A549 treated with AZD9567 at 1 μM for 4 hours (cell line): ENCODE results near the gene STK32A. TPM values are rescaled to one million over a fixed set of nuclear protein-coding genes. Genes with fewer than 3 reads are reported as not detected.

Experiments used
- total RNA-seq: library from RNA; stranded (reverse); fragments of 200-300 nt; extraction: Qiagen RNA extraction; gene quantifications from 5 replicates; pipeline ENCODE4 v1.2.3, GENCODE V29; 2022; ENCODE audit not compliant: insufficient read depth

STK32A gene
- 0.17 to 0.51 TPM (median 0.34 TPM) in 5 replicates for total RNA-seq

DNA sequence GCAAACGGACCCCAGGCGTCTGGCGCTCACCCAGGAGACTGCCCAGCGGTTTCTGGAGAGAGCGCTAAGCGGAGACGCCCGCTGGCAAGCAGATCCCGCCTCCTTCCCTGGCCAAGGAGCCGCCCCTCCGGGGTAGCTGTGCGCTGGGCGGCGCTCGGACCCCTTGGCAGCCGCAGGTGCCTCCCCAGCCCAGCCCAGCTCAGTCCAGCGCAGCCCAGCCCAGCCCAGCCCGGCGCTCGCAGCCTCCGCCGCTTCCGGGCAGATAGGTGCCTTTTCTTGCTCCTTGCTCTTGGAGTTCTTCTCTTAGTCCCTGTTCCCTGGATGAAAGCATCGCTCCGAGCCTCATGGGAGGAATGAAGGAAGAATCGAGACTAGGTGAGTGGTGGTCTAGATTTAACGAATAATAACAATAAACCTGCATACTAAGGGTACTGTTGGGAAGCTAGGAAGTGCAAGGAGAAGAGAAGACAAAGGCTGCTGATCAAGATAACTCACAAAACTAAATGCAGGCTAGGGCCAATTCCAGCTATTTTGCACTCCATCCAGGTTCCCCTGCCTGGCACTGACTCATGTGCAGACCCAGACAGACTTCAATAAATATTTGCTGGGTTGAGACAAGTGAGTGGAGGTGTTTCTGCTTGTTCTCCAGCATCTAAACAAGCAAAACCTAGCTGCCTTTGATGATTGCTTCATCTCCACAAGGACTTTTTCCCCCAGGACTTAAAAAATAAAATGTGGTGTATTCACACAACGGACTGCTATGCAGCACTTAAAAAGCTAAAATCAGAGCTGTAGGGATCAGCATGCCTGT lies at the start of gene STK32A:
STK32A (plus strand) TSS at position 202 of the 811 bp plus-strand sequence. CDS start 4,609 bp downstream, outside the sequence.

